GM12872 (cell line): ENCODE data around the gene DISP3.

Source experiments
- TF ChIP-seq, protein P1 (sequence below): IDR thresholded peaks from 3 replicates; pipeline ENCODE4 v1.5.1; 2011; ENCODE audit warnings: low read depth, mild to moderate bottlenecking, low read length, moderate library complexity; ENCODE audit not compliant: insufficient read depth

Gene DISP3

DNA sequence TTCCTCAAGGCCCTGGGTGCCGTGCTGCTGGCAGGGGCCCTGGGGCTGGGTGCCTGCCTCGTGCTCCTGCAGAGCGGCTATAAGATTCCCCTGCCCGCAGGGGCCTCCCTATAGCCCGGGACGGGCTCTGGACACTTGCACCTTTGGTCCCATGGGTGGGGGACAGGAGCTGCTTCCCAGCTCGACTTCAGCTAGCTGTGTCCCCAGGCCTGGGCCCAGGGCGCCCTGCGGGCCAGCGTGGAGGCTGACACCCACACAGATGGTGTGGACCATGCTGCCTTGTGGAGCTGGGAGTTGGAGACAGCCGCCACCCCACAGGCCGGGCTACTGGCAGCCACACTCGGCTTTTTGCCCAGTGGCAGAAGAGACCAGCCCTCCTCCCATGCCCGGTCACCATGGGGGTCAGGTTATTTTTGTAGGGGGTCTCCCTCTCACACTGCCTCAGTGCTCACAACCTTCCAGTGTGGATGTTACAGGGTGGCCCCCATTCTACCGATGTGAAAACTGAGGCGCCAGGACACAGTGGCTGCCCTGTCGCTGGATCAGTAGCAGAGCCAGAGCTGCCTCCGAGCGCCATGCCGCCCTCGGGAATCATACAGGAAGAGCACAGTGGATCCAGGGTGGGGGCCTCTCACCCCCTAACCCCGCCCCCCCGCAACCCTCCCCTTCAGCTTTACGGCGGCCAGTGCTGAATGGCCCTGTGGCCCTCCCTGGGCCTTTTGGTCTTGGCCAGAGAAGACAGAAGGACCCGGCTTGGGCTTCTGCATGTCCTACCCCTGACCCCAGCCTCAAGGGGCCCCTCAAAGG is 57.8 kb downstream of the DISP3 start:
- TF ChIP-seq, protein P1, sequence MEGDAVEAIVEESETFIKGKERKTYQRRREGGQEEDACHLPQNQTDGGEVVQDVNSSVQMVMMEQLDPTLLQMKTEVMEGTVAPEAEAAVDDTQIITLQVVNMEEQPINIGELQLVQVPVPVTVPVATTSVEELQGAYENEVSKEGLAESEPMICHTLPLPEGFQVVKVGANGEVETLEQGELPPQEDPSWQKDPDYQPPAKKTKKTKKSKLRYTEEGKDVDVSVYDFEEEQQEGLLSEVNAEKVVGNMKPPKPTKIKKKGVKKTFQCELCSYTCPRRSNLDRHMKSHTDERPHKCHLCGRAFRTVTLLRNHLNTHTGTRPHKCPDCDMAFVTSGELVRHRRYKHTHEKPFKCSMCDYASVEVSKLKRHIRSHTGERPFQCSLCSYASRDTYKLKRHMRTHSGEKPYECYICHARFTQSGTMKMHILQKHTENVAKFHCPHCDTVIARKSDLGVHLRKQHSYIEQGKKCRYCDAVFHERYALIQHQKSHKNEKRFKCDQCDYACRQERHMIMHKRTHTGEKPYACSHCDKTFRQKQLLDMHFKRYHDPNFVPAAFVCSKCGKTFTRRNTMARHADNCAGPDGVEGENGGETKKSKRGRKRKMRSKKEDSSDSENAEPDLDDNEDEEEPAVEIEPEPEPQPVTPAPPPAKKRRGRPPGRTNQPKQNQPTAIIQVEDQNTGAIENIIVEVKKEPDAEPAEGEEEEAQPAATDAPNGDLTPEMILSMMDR: no peak

DNA sequence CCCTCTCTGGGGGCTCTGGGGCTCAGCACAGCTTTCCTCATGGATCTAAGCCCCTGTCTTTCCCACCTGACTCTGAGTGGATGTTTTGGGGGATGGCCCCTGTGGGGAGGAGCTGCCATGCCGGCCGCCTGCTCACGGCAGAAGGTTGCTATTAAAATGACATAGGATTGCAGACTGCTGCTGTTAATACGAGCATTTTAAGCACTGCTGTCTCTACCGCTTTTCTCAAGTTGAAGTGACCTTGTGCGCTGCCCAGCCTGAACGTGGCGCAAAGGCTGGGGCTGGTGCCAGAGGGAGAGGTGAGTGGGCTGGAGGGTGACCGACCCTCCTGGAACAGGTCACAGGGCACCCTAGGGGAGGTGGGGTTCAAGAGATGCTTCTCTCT is 58.4 kb downstream of the DISP3 start:
- TF ChIP-seq, protein P1: no peak

DNA sequence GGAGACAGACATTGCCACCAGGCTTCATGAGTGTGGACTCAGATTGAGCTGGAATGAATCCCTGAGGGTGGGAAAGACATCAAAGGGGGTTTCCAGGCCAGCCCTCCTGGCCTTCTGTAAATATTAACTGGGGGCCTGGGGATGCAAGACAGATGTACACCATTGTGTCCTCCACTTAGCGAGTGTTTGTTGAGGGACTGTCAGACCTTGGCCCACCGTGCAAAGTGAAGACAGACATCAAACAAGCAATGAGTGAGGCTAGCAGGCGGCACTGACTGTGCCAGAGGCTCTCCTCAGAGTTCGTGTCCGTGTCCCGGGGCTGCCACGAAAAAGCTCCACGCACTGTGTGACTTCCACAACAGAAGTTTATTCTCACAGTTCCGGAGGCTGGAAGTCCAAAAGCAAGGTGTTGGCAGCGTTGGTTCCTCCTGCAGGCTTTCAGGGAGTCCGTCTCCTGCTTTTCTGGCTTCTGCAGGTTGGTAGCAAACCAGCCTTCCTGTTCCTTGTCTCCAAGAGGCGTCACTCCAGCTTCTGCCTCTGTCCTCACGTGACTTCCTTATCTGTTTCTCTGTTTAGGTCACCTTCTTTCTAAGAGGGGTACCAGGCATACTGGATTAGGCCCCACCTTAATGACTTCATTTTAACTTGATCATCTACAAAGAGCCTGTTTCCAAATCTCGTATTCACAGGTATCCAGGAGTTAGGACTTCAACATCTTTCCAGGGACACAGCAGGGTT is 59.1 kb downstream of the DISP3 start:
- TF ChIP-seq, protein P1: no peak

DNA sequence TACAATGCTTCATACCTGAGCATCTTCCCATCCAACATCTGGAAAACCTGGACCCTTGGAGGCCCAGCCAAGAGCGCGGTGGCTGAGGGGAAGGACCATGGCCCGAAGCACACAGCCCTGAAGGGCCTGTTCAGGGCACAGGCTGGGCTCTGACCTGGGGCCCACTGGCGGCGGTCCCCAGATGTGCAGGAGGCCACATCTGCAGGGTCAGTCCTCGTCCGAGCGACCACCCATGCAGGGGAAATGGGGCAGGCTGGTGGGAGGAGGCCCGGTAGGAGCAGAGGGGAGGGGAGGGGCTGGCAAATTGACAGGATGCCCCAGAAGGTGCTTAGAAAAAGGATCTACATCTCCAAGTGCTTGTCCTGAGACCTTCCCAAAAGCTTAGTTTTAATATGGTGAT is 59.9 kb downstream of the DISP3 start:
- TF ChIP-seq, protein P1: no peak

DNA sequence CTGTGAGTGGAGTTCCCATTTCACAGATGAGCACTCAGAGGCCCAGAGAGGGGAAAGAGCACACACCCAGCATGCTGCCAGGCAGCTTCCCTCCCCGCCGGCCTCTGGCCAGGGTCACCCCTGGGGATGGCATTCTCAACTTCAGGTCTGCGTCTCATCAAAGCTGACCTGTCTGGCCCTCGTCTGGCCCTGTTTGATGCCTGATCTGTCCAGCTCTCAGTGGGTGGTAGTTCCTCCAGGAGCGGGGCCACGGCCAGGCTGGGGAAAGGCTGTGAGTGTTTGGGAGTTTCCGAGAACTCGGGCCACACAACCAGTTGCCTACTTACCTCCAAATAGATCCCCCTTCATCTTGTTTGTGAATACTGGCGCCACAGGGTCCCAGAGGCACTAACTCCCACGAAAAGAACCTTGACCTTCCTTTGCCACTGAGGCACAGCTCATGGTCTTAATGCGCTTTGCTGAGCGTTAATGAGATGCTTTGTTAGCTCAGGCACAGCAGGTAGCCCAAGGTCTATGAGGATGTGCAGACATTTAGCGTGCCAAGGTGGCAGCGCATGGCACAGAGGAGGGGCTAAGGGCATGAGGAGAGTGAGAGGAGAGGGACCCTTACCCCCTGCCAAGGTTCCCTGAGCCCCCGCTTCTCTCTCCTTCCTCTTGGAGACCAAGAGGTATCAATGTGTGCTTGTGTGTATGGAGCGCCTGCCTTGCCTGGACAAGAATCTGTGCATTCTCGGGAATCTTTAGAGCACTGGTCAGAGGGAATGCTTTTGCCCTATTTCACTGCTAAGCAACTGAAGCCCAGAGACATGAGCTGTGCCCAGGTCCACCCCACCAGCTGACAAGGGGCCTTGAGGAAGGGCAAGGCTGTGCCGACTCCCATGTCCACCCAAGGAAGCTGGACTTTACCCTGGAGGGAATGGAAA is 61.2 kb downstream of the DISP3 start:
- TF ChIP-seq, protein P1: no peak

DNA sequence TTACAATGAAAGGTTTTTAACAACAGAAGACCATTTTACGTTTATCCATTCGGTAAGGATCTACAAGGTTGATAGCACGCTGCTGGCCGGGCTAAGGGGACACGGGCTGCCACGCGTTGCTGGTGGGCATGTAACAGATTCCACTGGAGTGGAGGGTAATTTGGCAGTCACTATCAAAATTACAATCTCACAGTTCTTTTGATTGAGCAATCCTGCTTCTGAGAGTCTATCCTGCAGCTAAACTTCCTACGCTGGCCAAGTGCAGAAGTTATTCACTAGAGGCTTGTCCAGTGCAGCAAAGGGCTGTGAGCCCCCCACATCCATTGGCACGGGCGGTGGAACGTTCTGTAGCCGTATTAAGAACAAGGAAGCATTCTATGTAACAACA is 61.8 kb downstream of the DISP3 start:
- TF ChIP-seq, protein P1: no peak

DNA sequence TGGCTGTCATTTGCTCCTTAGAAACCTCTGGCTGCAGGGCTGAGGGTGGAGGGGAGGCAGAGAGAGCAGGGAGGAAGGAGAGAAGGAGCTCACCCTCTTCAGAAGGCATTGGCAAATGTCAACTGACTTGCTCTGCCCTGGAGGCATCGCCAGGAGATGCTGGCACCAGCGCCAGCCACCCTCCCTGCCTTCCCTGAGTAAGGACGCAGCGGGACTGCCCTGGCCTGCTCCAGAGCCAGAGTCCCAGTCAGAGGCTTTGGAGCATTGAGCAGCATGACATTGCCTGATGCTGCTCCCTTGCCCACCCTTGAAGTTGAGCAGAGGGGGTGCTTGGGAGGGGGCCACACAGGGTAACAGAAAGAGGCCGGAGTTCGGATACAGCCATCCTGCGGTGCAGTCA is 62.3 kb downstream of the DISP3 start:
- TF ChIP-seq, protein P1: no peak
